Heart right ventricle (tissue), 16 donors: ENCODE measurements around the gene RALGAPA2. TPM values are rescaled to one million over a fixed set of nuclear protein-coding genes. Genes with fewer than 3 reads are reported as not detected.
A peak's percentile ranks its signal among the peaks of the same experiment; 100 is the strongest.

Experiments used
- ATAC-seq, 8 donors: fragments of 200-7000 bp; cut with Tn5 transposase; one replicate each; pipeline ENCODE4 v1.9.1; 2020; ENCODE audit warnings: mild to moderate bottlenecking in 8 of 8, moderate library complexity in 8 of 8, moderate number of reproducible peaks in 1 of 8
- DNase-seq, 2 donors: peaks; one replicate each; pipeline ENCODE4 v3.0.0-alpha.2; 2020
- H3K27ac ChIP-seq, 10 donors: fragments of 200-600 bp; sonication (generic) in 2 of 10; one replicate each; pipeline versions ENCODE4 v1.5.0 to v1.8.0; 2020 to 2022; ENCODE audit warnings: mild to moderate bottlenecking in 3 of 10
- H3K27me3 ChIP-seq, 7 donors: fragments of 200-600 bp; one replicate each; pipeline ENCODE4 v1.8.0; 2021 to 2022; ENCODE audit warnings: mild to moderate bottlenecking in 2 of 7
- H3K36me3 ChIP-seq, 9 donors: fragments of 200-600 bp; sonication (generic) in 1 of 9; one replicate each; pipeline versions ENCODE4 v1.5.0 to v1.8.0; 2020 to 2022; ENCODE audit warnings: mild to moderate bottlenecking in 2 of 9
- H3K4me1 ChIP-seq, 9 donors: fragments of 200-600 bp; sonication (generic) in 1 of 9; one replicate each; pipeline versions ENCODE4 v1.5.0 to v1.8.0; 2020 to 2022; ENCODE audit warnings: mild to moderate bottlenecking in 4 of 9
- H3K4me3 ChIP-seq, 10 donors: fragments of 200-600 bp; sonication (generic) in 2 of 10; one replicate each; pipeline versions ENCODE4 v1.5.0 to v1.8.0; 2020 to 2022; ENCODE audit warnings: mild to moderate bottlenecking in 7 of 10, moderate library complexity in 2 of 10
- H3K9me3 ChIP-seq, 11 donors: fragments of 200-600 bp in 10 of 11; sonication (generic) in 2 of 11; one replicate each; pipeline versions ENCODE4 v1.5.0 to v1.8.0; 2013 to 2022; ENCODE audit warnings: mild to moderate bottlenecking in 2 of 11, control low read depth in 1 of 11, moderate library complexity in 1 of 11
- WGBS, 2 donors: extraction: QIAGEN DNeasy Blood & Tissue Kit; methylation state at CpG; one replicate each; pipeline ENCODE4 v1.1.7; 2013; ENCODE audit warnings: inconsistent platforms in 1 of 2; 5-methylcytosine and 5-hydroxymethylcytosine counted together
- intact Hi-C, 10 donors: fragments of 100-400 bp; cut with DNase I; formaldehyde crosslinking; loops; one replicate each; pipeline versions ENCODE4 v1.11.1 to v1.14.2; 2022
- polyA plus RNA-seq, 2 donors: library from polyadenylated mRNA; stranded (reverse); fragments of 200-250 nt; gene quantifications; one replicate each; pipeline ENCODE4 v1.2.3, GENCODE V29; 2013
- total RNA-seq, 10 donors: library from RNA; stranded (reverse); fragmentation: NEBNext Ultra II Directional in 3 of 10; extraction: Animal tissue kit (Norgen Biotek cat#: 25700) in 3 of 10; gene quantifications; one replicate each; pipeline versions ENCODE4 v1.2.1 to v1.2.4, GENCODE V29; 2021 to 2023
- TF ChIP-seq, protein P1 (sequence below), 9 donors: fragments of 200-600 bp; sonication (generic) in 2 of 9; IDR thresholded peaks; one replicate each; pipeline versions ENCODE4 v1.5.0 to v1.8.0; 2021 to 2022; ENCODE audit warnings: antibody characterized with exemption in 9 of 9, mild to moderate bottlenecking in 5 of 9, moderate library complexity in 1 of 9
- donor health status: Arrhythmogenic right ventricular cardiomyopathy.
- donor health status: ischemic (EF 13 %, LVEDD 7.1; RV severe dilation, severe dysfunction).
- donor health status: healthy with polysubstance abuse.
- donor health status: DM: no; HTN: yes; CAD: no.
- donor health status: DM: no; HTN: no; CAD: no.
- donor health status: ischemic (EF 25% LVEDD 6.9; RV normal size, moderate dysfunction).
- donor health status: ischemic (EF 25% LVEDD 5.7; RV mildly dilated, moderate dysfunction).
- donor health status: healthy.
- donor health status: DM: yes; HTN: yes; CAD: no.
- donor health status: Ischemic cardiomyopathy.
- donor health status: ischemic (EF 35%, LVEDD 5.7; RV mildly dilated, moderate dysfunction).
- donor health status: nonischemic (EF 11% LVEDD 7.7; RV severe dilation, severe dysfunction).
- donor health status: DM: yes; HTN: yes; CAD: no.
- donor health status: PGD.
- donor health status: ischemic (EF 29% LVEDD 5.4; RV normal size, mild dysfunction).
- donor health status: nonischemic (EF 23%, LVEDD 6.1; RV moderate dilation, normal function).

RALGAPA2 gene
- total and polyA plus RNA-seq, 12 donors, result 4.1 to 26.8 (median 18.2) TPM

DNA sequence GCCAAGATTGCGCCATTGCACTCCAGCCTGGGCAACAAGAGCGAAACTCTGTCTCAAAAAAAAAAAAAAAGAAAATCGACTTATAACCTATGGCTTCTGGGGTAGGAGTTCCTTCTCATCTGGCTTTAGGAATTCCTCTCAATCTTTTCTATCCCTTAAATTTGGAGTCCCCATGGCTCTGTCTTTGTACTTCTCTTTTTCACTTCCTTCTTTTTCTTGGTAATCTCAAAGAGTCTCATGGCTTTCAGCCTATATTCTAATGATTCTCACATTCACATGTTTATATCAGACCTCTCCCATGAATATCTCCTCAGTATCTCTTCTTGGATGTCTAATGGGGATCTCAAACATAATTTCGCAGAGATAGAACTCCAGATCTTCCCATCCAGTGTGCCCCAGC, 42.8 kb upstream of the RALGAPA2 start:
- DNase-seq (no peak), ATAC-seq (no peak)
- Histone ChIP-seq H3K4me3 (no peak overlapping the region), H3K4me1 (peaks cover 0 to 27% (median 0%) of the 10 kb centered on the region in 9 donors), H3K36me3 (no peaks in the 10 kb centered on the region), H3K9me3 (no peaks in the 10 kb centered on the region), H3K27ac (no peak overlapping the region), H3K27me3 (no peaks in the 10 kb centered on the region)
- 84 to 87% methylated on average over 4 of the region's 4 CpGs for WGBS, 2 donors
- TF ChIP-seq, protein P1, sequence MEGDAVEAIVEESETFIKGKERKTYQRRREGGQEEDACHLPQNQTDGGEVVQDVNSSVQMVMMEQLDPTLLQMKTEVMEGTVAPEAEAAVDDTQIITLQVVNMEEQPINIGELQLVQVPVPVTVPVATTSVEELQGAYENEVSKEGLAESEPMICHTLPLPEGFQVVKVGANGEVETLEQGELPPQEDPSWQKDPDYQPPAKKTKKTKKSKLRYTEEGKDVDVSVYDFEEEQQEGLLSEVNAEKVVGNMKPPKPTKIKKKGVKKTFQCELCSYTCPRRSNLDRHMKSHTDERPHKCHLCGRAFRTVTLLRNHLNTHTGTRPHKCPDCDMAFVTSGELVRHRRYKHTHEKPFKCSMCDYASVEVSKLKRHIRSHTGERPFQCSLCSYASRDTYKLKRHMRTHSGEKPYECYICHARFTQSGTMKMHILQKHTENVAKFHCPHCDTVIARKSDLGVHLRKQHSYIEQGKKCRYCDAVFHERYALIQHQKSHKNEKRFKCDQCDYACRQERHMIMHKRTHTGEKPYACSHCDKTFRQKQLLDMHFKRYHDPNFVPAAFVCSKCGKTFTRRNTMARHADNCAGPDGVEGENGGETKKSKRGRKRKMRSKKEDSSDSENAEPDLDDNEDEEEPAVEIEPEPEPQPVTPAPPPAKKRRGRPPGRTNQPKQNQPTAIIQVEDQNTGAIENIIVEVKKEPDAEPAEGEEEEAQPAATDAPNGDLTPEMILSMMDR (IDR thresholded peaks at IDR 0.05), result no peak
- intact Hi-C loops, result no loop called here

DNA sequence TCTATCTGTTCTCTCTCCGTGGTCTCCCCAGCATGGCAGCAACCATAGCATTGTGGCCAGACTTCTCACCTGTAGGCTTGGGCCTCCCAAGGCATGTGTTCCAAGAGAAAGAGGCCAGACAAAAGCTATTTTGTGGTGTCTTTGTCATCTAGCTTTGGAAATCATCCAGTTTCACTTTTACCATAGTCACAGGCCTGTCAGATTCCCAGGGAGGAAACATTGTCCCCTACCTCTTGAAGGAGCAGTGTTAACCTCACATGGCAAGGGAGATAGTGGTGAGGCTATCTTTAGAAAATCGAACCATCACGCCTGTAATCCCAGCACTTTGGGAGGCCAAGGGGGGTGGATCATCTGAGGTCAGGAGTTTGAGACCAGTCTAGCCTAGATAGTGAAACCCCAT, 42.3 kb upstream of the RALGAPA2 start:
- intact Hi-C loops, result no loop called here
- H3K4me3 ChIP-seq, result no peak overlapping the region
- WGBS, 2 donors, result 79% methylated on average over 3 of the region's 3 CpGs

DNA sequence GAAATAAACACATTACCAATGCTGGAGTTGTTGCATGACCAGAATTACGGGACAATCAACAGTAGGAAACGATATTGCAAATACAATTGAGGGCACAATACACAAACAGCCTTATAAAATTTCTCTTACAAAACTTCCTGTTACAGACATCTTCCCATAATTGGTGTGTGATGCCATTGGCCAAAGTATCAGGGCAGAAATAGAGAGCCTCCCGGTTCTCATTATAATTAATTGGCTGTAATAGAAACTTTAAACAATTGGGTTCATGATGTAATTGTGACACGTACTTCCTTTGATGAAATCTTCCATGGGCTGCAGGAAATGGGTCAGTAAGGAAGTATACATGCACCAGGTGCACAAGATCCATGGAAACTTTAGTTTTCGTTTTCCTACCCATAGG, 40.3 kb upstream of the RALGAPA2 start:
- DNase-seq (no peak), ATAC-seq (peak; percentile 55 to 88 (median 75))
- H3K27ac ChIP-seq, result peak overlapping the region in 9 of 10 donors; percentile 4 to 81 (median 74)
- no peak overlapping the region for H3K4me3 ChIP-seq
- 58 to 68% methylated on average over 5 of the region's 5 CpGs for WGBS, 2 donors
- intact Hi-C loops, result no loop called here
- H3K4me1 ChIP-seq, result peaks cover 0 to 18% (median 0%) of the 10 kb centered on the region in 9 donors
- TF ChIP-seq, protein P1 (IDR thresholded peaks at IDR 0.05), result no peak
- peaks cover 0 to 18% (median 0%) of the 10 kb centered on the region in 11 donors for H3K9me3 ChIP-seq
- no peaks in the 10 kb centered on the region for H3K27me3 ChIP-seq
- no peaks in the 10 kb centered on the region for H3K36me3 ChIP-seq

More for the DNA sequence above, 42.3 kb upstream of the RALGAPA2 start:
- peaks cover 0 to 26% (median 0%) of the 10 kb centered on the region in 9 donors for H3K4me1 ChIP-seq
- TF ChIP-seq, protein P1 (IDR thresholded peaks at IDR 0.05), result no peak
- peaks cover 0 to under 1% (median 0%) of the 10 kb centered on the region in 11 donors for H3K9me3 ChIP-seq
- DNase-seq (no peak), ATAC-seq (peak in 1 of 8 donors; percentile 34)
- H3K36me3 ChIP-seq, result no peaks in the 10 kb centered on the region
- no peaks in the 10 kb centered on the region for H3K27me3 ChIP-seq
- H3K27ac ChIP-seq, result peak overlapping the region in 2 of 10 donors; percentile 25 to 80

DNA sequence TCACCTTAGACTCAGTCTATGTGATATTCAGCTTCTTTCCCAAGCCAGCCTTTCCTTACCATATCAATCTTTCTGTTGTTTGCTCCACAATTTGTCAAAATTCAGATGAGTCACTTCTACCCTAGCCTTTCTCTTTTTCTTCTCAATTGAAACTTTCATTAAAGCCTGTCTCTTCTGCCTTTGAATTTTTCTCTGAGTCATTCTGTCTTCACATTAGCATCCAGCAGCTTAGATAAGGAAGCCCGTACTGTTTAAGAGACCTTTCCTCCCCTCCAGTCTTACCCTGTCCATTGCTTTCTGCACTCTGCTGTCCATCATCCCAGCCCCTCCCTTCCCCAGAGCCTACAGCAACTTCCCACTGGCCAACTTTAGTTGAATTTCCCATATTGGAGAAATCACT, 34.9 kb upstream of the RALGAPA2 start:
- intact Hi-C loops, result no loop called here
- no peaks in the 10 kb centered on the region for H3K27me3 ChIP-seq
- 23 to 47% methylated on average over 1 of the region's 1 CpG for WGBS, 2 donors
- peaks cover 0 to 18% (median 0%) of the 10 kb centered on the region in 11 donors for H3K9me3 ChIP-seq
- DNase-seq (no peak), ATAC-seq (no peak)
- H3K27ac ChIP-seq, result no peak overlapping the region
- TF ChIP-seq, protein P1 (IDR thresholded peaks at IDR 0.05), result no peak
- H3K36me3 ChIP-seq, result no peaks in the 10 kb centered on the region
- no peak overlapping the region for H3K4me3 ChIP-seq
- H3K4me1 ChIP-seq, result peaks cover 11 to 38% (median 21%) of the 10 kb centered on the region in 9 donors
